ENCODE data around the gene EFCC1.

EFCC1 gene

DNA sequence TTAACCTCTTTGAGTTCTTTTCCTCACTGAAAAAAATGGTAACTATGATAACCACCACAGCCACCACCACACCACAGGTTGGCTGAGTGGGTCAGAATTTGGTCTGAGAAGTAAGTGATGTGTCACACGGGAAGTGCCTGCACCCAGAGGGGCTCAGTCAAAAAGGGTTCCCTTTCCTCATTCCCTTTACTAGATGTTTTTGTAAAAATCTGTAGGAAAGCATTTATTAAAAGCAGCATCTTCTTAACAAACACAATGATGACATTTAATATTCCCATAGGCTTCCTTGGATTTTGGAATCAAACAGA, 30.4 kb upstream of the EFCC1 start:
- Histone ChIP-seq H3K79me2 (ENCODE audit: control insufficient read depth, low read length) (no peaks in the 10 kb centered on the region), H3K4me3 (ENCODE audit: low read length) (no peak overlapping the region), H3F3A (ENCODE audit: control insufficient read depth, insufficient read depth) (no peaks in the 10 kb centered on the region), H3K36me3 (ENCODE audit: control insufficient read depth, low read length) (no peaks in the 10 kb centered on the region), H3K27me3 (ENCODE audit: control insufficient read depth, low read length) (peaks cover 11% of the 10 kb centered on the region), H4K20me1 (ENCODE audit: control insufficient read depth, insufficient read depth, low read depth, low read length) (no peaks in the 10 kb centered on the region), H3K4me2 (ENCODE audit: low read length) (no peak overlapping the region), H3K27ac (ENCODE audit: low read depth, low read length) (no peak overlapping the region), H3K9me3 (ENCODE audit: control insufficient read depth, insufficient read depth, low read length) (no peaks in the 10 kb centered on the region), H3K4me1 (ENCODE audit: control insufficient read depth, low read length) (peaks cover 4% of the 10 kb centered on the region; the same call in 1 of the 2 replicates), H3K9me2 (replicated peaks; ENCODE audit: control insufficient read depth, low read length) (no peaks in the 10 kb centered on the region)
- TF ChIP-seq EZH2phosphoT487 (IDR thresholded peaks at IDR 0.05; ENCODE audit: borderline replicate concordance, low read length) = no peak
- TF ChIP-seq, protein P1, sequence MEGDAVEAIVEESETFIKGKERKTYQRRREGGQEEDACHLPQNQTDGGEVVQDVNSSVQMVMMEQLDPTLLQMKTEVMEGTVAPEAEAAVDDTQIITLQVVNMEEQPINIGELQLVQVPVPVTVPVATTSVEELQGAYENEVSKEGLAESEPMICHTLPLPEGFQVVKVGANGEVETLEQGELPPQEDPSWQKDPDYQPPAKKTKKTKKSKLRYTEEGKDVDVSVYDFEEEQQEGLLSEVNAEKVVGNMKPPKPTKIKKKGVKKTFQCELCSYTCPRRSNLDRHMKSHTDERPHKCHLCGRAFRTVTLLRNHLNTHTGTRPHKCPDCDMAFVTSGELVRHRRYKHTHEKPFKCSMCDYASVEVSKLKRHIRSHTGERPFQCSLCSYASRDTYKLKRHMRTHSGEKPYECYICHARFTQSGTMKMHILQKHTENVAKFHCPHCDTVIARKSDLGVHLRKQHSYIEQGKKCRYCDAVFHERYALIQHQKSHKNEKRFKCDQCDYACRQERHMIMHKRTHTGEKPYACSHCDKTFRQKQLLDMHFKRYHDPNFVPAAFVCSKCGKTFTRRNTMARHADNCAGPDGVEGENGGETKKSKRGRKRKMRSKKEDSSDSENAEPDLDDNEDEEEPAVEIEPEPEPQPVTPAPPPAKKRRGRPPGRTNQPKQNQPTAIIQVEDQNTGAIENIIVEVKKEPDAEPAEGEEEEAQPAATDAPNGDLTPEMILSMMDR (IDR thresholded peaks at IDR 0.05; ENCODE audit: low read depth, low read length, poor library complexity, severe bottlenecking) = no peak

DNA sequence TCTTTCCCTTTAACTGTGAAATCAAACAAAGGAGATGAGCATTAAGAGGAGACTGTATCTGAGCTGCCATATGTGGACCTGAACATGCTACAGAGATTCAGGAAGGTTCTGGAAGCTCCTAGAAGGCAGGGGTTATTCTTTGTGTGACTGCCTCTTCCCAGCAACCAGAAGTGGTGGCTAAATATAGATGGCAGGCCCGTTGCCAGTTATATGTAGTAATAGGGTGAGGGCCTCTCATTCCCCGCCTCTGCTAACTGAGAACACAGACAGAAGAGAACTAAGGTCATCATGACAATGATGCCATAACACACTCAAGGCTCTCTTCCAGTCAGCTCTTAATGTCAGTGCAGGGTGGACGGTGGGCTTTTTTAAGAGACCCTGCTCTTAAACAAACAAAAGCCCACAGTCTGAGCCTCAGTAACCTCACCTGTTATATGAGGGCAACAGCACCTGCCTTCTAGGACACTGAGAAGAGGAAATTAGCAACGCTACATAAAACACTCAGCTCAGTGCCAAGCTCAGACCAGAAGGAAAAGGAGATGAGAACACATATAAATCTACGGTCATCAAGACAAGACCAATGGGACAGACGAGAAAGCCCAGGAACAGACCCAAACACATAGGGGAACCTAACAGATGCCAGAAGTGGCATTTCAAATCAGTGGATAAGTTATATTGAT, 29.5 kb upstream of the EFCC1 start:
- H3K79me2 ChIP-seq (ENCODE audit: control insufficient read depth, low read length) = no peaks in the 10 kb centered on the region
- H3K36me3 ChIP-seq (ENCODE audit: control insufficient read depth, low read length) = no peaks in the 10 kb centered on the region
- H3K9me2 ChIP-seq (replicated peaks; ENCODE audit: control insufficient read depth, low read length) = no peaks in the 10 kb centered on the region
- H3K4me2 ChIP-seq (ENCODE audit: low read length) = no peak overlapping the region
- H3K9me3 ChIP-seq (ENCODE audit: control insufficient read depth, insufficient read depth, low read length) = no peaks in the 10 kb centered on the region
- no peaks in the 10 kb centered on the region for H4K20me1 ChIP-seq (ENCODE audit: control insufficient read depth, insufficient read depth, low read depth, low read length)
- H3K27me3 ChIP-seq (ENCODE audit: control insufficient read depth, low read length) = peaks cover 11% of the 10 kb centered on the region
- TF ChIP-seq, protein P1 (IDR thresholded peaks at IDR 0.05; ENCODE audit: low read depth, low read length, poor library complexity, severe bottlenecking) = no peak
- no peak for TF ChIP-seq EZH2phosphoT487 (IDR thresholded peaks at IDR 0.05; ENCODE audit: borderline replicate concordance, low read length)
- peaks cover 4% of the 10 kb centered on the region; the same call in 1 of the 2 replicates for H3K4me1 ChIP-seq (ENCODE audit: control insufficient read depth, low read length)
- no peak overlapping the region for H3K4me3 ChIP-seq (ENCODE audit: low read length)
- H3F3A ChIP-seq (ENCODE audit: control insufficient read depth, insufficient read depth) = no peaks in the 10 kb centered on the region
- H3K27ac ChIP-seq (ENCODE audit: low read depth, low read length) = no peak overlapping the region

DNA sequence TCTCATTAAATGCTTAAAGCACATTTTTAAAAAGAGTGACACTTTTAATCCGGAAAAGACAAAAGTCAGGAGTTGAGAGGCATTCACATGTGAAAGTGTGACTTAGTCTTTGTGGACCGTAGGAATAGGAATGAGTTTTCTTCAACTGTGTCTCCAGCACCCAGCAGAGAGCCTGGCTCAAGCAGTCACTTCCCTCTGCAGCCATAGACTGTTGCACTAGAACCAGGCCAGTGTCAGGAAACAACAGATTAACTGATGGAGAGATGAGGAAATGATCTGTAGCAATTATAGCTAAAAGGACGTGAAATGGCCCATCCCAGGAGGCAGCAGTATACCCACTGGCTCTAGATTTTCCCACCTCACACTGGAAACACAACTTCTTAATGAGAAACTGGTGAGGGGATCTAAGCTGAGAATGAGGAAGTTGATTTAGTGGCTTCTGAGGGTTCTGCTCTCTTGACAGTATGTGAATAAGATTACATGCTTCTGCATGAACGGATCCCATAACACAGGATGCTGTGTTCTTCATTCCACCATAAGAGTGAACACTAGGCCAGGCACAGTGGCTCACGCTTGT, 27.0 kb upstream of the EFCC1 start:
- H3K9me2 ChIP-seq (replicated peaks; ENCODE audit: control insufficient read depth, low read length) = no peaks in the 10 kb centered on the region
- H3K27ac ChIP-seq (ENCODE audit: low read depth, low read length) = no peak overlapping the region
- peaks cover 14% of the 10 kb centered on the region for H3K27me3 ChIP-seq (ENCODE audit: control insufficient read depth, low read length)
- H4K20me1 ChIP-seq (ENCODE audit: control insufficient read depth, insufficient read depth, low read depth, low read length) = no peaks in the 10 kb centered on the region
- H3K4me2 ChIP-seq (ENCODE audit: low read length) = no peak overlapping the region
- H3F3A ChIP-seq (ENCODE audit: control insufficient read depth, insufficient read depth) = no peaks in the 10 kb centered on the region
- H3K9me3 ChIP-seq (ENCODE audit: control insufficient read depth, insufficient read depth, low read length) = no peaks in the 10 kb centered on the region
- TF ChIP-seq, protein P1 (IDR thresholded peaks at IDR 0.05; ENCODE audit: low read depth, low read length, poor library complexity, severe bottlenecking) = no peak
- no peak for TF ChIP-seq EZH2phosphoT487 (IDR thresholded peaks at IDR 0.05; ENCODE audit: borderline replicate concordance, low read length)
- H3K36me3 ChIP-seq (ENCODE audit: control insufficient read depth, low read length) = no peaks in the 10 kb centered on the region
- no peak overlapping the region for H3K4me3 ChIP-seq (ENCODE audit: low read length)
- H3K79me2 ChIP-seq (ENCODE audit: control insufficient read depth, low read length) = no peaks in the 10 kb centered on the region
- peaks cover 4% of the 10 kb centered on the region; the same call in 1 of the 2 replicates for H3K4me1 ChIP-seq (ENCODE audit: control insufficient read depth, low read length)
